Retinal pigment epithelial cell (primary cell): ENCODE results near the gene KHDRBS2.

Experiments used
- DNase-seq: peaks from one replicate; pipeline ENCODE4 v3.0.0-alpha.2; 2010; ENCODE audit warnings: low read depth
- H3K4me3 ChIP-seq: 2 replicates; pipeline ENCODE4 v1.5.1; 2011; ENCODE audit warnings: mild to moderate bottlenecking, low read length, control low read depth, moderate library complexity
- TF ChIP-seq, protein P1 (sequence below): conservative IDR thresholded peaks from 2 replicates; pipeline ENCODE4 v1.5.1; 2011; ENCODE audit warnings: low read depth, low read length, control low read depth, inconsistent platforms

KHDRBS2 gene

DNA sequence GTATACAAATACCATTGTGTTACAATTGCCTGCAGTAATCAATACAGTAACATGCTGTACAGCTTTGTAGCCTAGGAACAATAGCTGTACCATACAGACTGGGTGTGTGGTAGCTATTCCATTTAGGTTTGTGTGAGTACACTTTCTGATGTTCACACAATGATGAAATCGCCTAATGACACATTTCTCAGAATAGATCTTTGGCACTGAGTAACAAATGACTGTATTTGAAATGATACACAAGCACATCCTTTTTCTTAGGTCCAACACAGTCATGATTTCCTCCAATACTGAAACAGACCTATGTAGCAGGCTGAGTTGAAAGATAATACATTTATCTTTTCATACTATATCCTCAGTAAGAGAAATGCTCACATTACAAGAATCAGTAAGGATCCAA is 13.9 kb downstream of the KHDRBS2 start:
- TF ChIP-seq, protein P1, sequence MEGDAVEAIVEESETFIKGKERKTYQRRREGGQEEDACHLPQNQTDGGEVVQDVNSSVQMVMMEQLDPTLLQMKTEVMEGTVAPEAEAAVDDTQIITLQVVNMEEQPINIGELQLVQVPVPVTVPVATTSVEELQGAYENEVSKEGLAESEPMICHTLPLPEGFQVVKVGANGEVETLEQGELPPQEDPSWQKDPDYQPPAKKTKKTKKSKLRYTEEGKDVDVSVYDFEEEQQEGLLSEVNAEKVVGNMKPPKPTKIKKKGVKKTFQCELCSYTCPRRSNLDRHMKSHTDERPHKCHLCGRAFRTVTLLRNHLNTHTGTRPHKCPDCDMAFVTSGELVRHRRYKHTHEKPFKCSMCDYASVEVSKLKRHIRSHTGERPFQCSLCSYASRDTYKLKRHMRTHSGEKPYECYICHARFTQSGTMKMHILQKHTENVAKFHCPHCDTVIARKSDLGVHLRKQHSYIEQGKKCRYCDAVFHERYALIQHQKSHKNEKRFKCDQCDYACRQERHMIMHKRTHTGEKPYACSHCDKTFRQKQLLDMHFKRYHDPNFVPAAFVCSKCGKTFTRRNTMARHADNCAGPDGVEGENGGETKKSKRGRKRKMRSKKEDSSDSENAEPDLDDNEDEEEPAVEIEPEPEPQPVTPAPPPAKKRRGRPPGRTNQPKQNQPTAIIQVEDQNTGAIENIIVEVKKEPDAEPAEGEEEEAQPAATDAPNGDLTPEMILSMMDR: no peak
- no peak for DNase-seq
- H3K4me3 ChIP-seq: no peak overlapping the region

DNA sequence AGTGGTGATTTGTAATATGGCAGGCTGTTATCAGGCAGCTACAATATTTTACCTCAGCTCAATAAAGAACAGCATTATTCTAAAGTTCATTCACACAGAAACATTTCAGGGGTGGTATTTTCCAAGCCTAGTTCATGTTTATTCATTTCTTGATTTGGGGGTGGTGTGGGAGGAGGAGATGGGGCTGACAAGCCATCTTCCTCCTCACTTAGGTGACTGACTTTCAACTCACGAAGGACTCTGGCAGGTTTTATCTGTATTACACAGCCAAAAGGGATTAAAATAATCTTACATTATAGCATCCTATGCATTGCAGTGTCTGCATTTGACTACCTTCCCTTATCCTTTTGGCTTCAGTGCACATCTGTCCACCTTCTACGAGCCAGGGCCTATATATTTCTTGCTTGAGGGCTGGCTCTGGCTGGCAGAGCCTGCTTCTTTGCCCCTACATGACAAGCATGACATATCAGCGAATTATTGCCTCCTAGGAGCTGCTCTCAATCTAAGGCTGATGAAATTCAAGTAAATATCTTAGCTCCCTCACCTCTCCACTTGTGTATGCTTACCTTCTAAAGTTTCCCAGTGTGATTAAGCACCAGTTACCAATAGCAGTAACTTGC is 20.0 kb downstream of the KHDRBS2 start:
- DNase-seq: no peak
- TF ChIP-seq, protein P1: no peak
- no peak overlapping the region for H3K4me3 ChIP-seq

DNA sequence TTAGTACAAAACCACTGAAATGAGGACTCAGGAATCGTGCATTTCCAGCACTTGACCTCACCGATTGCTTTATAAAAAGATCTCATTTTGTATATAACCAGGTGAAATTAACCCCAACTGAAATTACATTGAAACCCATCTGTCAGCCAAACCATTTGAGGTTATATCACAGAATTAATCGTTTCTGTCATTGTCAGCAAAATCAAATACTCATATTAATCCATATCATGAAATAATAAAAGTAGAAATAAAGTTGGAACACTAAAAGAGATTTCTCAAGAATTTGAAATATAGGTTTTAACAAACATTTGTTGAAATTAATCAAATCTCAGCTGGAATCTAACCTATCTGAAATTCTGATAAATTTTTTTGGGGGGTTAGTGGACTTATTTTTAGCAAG is 23.7 kb downstream of the KHDRBS2 start:
- H3K4me3 ChIP-seq: no peak overlapping the region
- DNase-seq: no peak
- TF ChIP-seq, protein P1: no peak

DNA sequence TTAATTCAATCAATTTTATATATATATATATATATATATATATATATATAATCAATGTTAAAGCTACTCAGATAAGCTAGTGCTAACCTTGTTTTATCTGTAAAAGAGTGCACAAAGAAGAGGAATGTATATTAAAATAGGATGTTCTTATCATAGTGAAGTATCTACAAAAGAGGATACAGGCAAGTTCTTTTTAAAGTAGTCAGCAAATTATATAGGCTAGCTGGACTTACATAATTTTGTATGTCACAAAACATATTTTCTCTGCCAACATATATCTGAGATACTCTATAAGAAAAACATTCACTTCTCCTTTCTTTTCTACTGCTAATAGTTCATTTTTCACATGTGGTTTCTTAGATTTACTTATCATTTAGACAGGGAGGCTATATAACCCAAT is 39.9 kb downstream of the KHDRBS2 start:
- TF ChIP-seq, protein P1: no peak
- no peak overlapping the region for H3K4me3 ChIP-seq

DNA sequence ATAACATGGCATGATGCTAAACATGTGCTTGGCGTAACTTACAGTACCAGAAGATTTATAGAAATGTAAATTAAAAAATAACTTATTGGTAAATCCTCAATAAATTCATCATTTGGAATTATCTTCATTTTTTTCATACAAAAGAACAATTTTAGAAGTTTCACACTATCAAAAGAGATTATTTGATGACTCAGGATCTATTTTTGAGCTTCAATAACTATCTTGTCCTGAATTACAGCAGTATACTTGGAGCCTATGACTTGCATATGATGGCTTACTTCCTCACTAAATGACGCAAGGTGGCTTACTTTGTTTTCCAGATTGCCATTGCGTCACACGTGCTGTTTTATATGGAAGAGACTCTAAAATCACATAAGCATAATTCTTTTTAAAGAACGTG is 49.2 kb downstream of the KHDRBS2 start:
- no peak overlapping the region for H3K4me3 ChIP-seq
- TF ChIP-seq, protein P1: no peak
- DNase-seq: no peak

More for the DNA sequence above, 39.9 kb downstream of the KHDRBS2 start:
- DNase-seq: no peak

DNA sequence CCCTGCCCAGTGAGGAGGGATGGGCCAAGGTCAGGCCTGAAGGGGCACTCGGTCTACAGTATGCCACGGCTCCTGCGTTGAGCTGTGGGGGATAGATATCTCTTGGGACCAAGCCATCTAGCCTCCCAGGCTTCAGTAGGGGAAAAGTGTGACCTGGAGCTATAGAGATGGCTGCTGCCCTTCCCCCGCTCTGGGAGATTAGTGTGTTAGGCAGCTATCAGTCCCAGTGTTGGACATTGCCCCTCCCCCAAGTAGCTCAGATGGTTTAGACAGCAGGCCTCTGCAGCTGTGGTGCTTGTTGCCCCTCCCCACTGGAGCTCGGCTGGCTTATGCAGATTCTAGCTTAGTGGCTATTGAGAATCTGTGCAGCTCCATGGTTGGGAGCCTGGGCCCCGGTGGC is 56.8 kb downstream of the KHDRBS2 start:
- TF ChIP-seq, protein P1: no peak
- DNase-seq: no peak
- no peak overlapping the region for H3K4me3 ChIP-seq

DNA sequence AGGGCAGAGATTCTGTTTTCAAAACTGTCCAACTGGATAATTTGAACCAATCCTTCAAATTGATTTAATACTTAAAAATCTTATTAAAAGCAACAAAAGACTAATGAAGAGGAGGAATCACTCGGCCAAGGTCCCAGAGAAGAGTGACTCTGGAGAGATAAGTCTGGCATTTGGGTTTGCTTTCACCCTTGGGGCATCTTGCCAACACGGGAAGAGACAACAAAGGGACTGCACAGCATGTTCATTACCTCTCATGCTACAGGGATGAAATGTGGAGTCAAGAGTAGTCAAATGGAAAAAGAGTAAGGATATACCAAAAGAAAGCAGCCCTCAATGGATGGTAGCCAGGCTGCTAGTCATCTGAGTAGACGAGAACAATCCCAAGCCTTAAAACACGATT is 68.2 kb downstream of the KHDRBS2 start:
- no peak overlapping the region for H3K4me3 ChIP-seq
- no peak for DNase-seq
- TF ChIP-seq, protein P1: no peak
